IPS-18c (cell line): ENCODE data around the gene TRIM56.
"Not testable (repeated sequence)": the region's sequence is repeated elsewhere in the genome, so short reads cannot be mapped to it uniquely, and the experiment has no call there.

Experiments
- H3K4me3 ChIP-seq: 2 replicates; pipeline ENCODE4 v1.7.0; 2013; ENCODE audit warnings: low read depth, mild to moderate bottlenecking, low read length, moderate library complexity; ENCODE audit not compliant: insufficient read depth
- H3K9me3 ChIP-seq: one replicate; pipeline ENCODE4 v1.6.1; 2013; ENCODE audit warnings: mild to moderate bottlenecking, low read length, moderate library complexity; ENCODE audit not compliant: control insufficient read depth, insufficient read depth

Gene TRIM56

DNA sequence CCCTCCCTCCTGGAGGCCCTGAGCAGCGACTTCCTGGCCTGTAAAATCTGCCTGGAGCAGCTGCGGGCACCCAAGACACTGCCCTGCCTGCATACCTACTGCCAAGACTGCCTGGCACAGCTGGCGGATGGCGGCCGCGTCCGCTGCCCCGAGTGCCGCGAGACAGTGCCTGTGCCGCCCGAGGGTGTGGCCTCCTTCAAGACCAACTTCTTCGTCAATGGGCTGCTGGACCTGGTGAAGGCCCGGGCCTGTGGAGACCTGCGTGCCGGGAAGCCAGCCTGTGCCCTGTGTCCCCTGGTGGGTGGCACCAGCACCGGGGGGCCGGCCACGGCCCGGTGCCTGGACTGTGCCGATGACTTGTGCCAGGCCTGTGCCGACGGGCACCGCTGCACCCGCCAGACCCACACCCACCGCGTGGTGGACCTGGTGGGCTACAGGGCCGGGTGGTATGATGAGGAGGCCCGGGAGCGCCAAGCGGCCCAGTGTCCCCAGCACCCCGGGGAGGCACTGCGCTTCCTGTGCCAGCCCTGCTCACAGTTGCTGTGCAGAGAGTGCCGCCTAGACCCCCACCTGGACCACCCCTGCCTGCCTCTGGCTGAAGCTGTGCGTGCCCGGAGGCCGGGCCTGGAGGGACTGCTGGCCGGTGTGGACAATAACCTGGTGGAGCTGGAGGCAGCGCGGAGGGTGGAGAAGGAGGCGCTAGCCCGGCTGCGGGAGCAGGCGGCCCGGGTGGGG, 2.2 kb downstream of the TRIM56 start:
- Histone ChIP-seq H3K4me3 (no peak overlapping the region), H3K9me3 (no peaks in the 10 kb centered on the region)

DNA sequence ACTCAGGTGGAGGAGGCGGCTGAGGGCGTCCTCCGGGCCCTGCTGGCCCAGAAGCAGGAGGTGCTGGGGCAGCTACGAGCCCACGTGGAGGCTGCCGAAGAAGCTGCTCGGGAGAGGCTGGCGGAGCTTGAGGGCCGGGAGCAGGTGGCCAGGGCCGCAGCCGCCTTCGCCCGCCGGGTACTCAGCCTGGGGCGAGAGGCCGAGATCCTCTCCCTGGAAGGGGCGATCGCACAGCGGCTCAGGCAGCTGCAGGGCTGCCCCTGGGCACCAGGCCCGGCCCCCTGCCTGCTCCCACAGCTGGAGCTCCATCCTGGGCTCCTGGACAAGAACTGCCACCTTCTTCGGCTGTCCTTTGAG, 2.8 kb downstream of the TRIM56 start:
- H3K4me3 ChIP-seq: no peak overlapping the region

DNA sequence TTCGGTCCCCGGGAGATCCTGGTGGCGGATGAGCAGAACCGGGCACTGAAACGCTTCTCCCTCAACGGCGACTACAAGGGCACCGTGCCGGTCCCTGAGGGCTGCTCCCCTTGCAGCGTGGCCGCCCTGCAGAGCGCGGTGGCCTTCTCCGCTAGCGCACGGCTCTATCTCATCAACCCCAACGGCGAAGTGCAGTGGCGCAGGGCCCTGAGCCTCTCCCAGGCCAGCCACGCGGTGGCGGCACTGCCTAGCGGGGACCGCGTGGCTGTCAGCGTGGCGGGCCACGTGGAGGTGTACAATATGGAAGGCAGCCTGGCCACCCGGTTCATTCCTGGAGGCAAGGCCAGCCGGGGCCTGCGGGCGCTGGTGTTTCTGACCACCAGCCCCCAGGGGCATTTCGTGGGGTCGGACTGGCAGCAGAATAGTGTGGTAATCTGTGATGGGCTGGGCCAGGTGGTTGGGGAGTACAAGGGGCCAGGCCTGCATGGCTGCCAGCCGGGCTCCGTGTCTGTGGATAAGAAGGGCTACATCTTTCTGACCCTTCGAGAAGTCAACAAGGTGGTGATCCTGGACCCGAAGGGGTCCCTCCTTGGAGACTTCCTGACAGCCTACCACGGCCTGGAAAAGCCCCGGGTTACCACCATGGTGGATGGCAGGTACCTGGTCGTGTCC, 3.7 kb downstream of the TRIM56 start:
- H3K9me3 ChIP-seq: no peaks in the 10 kb centered on the region
- H3K4me3 ChIP-seq: no peak overlapping the region

More for the DNA sequence above, 2.8 kb downstream of the TRIM56 start:
- no peaks in the 10 kb centered on the region for H3K9me3 ChIP-seq

DNA sequence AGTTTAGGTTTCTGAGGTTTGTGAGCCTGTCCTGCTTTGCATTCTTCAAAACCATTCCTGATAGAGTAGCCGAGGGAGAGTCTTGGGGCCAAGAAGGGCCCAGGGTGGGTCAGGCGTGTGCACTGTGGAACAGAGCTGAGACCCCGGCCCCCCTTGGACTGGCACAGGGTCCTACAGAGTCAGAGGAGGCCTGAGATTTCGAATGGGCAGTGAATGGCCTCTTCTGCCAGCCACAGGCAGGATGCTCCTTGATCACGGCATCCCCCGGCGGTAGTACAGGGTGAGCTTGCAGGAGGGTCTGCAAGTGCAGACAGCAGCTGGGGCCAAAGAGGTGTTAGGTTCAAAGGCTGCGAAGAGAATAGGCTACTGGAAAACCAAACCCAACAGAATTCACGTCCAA, 4.6 kb downstream of the TRIM56 start:
- H3K9me3 ChIP-seq: no peaks in the 10 kb centered on the region
- no peak overlapping the region for H3K4me3 ChIP-seq

DNA sequence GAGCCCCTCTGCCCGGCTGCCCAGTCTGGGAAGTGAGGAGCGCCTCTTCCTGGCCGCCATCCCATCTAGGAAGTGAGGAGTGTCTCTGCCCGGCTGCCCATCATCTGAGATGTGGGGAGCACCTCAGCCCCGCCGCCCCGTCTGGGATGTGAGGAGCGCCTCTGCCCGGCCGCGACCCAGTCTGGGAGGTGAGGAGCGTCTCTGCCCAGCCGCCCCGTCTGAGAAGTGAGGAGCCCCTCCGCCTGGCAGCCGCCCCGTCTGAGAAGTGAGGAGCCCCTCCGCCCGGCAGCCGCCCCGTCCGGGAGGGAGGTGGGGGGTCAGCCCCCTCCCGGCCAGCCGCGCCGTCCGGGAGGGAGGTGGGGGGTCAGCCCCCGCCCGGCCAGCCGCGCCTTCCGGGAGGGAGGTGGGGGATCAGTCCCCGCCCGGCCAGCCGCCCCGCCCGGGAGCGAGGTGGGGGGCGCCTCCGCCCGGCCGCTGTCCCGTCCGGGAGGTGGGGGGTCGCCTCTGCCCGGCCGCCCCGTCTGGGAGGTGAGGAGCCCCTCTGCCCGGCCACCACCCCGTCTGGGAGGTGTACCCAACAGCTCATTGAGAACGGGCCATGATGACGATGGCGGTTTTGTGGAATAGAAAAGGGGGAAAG, 7.1 kb downstream of the TRIM56 start:
- not testable (repeated sequence) for H3K9me3 ChIP-seq, H3K4me3 ChIP-seq

DNA sequence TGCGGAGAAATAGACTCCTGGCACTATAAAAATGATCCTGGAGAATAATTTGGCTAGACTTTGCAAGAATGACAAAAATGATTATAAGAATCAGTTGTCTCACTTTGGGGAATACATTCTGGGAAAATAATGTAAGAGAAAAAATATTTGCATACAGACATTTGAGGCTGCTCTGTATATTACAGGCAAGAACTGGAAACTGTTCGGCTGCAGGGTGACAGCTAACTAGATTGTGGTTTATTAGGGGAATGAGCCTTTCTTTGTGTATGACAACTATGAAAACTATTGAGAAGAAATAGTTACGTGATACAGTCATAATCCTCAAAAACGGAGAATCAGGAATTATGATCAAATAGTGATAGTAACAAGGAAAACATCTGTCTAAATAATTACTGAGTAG, 8.6 kb downstream of the TRIM56 start:
- no peak overlapping the region for H3K4me3 ChIP-seq
- no peaks in the 10 kb centered on the region for H3K9me3 ChIP-seq

GRCh38 chr7:101094376-101094775, 9.1 kb downstream of the TRIM56 start:
- Histone ChIP-seq H3K4me3 (no peak overlapping the region), H3K9me3 (no peaks in the 10 kb centered on the region)

GRCh38 chr7:101094791-101095375, 9.6 kb downstream of the TRIM56 start:
- H3K9me3 ChIP-seq: no peaks in the 10 kb centered on the region
- H3K4me3 ChIP-seq: no peak overlapping the region

GRCh38 chr7:101096331-101096956, 11.2 kb downstream of the TRIM56 start:
- Histone ChIP-seq H3K4me3 (no peak overlapping the region), H3K9me3 (no peaks in the 10 kb centered on the region)

DNA sequence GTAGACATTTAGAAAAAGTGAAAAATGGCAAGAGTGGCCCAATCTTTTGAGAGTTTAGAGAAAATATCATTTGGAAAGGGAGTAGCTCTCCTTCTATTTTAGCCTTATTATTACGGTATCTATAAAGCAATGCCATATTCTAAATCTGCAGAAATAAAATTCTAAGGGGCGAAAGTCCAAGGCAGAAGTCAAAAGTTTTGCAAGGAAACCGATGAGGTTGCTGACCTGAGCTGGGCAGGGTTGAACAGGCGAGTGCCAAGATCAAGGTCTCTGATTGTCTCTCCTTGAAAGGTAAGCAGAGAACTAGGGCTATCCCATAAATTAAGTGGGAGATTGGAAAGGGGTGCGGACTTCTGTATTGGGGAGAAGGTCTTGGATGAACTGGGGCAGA, 11.7 kb downstream of the TRIM56 start:
- Histone ChIP-seq H3K4me3 (no peak overlapping the region), H3K9me3 (no peaks in the 10 kb centered on the region)

GRCh38 chr7:101097561-101097960, 12.3 kb downstream of the TRIM56 start:
- H3K9me3 ChIP-seq: no peaks in the 10 kb centered on the region
- no peak overlapping the region for H3K4me3 ChIP-seq

- H3K9me3 ChIP-seq: no peaks in the 10 kb centered on the region
- peak overlapping the region; percentile 26; the same call in 1 of the 2 replicates for H3K4me3 ChIP-seq
Measured at GRCh38 chr7:101099969-101100781, 14.9 kb downstream of the TRIM56 start.

GRCh38 chr7:101100858-101101847, 15.9 kb downstream of the TRIM56 start:
- Histone ChIP-seq H3K9me3 (no peaks in the 10 kb centered on the region), H3K4me3 (no peak overlapping the region)

DNA sequence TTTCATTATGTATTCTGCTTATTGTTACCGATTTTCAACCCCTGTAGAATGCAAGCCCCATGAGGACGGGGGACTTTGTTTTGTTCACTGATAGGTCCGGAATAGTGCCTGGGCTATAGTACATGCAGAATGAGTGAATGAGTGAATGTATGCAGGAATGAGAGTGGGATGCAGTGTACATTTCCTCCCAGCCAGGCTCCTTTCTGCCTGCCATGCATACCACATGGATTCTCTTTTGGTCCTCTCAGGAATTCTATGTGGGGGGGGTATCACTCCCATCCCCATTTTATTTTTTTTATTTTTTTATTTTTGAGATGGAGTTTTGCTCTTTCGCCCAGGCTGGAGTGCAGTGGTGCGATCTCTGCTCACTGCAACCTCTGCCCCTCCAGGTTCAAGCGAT, 16.7 kb downstream of the TRIM56 start:
- Histone ChIP-seq H3K4me3 (no peak overlapping the region), H3K9me3 (no peaks in the 10 kb centered on the region)

DNA sequence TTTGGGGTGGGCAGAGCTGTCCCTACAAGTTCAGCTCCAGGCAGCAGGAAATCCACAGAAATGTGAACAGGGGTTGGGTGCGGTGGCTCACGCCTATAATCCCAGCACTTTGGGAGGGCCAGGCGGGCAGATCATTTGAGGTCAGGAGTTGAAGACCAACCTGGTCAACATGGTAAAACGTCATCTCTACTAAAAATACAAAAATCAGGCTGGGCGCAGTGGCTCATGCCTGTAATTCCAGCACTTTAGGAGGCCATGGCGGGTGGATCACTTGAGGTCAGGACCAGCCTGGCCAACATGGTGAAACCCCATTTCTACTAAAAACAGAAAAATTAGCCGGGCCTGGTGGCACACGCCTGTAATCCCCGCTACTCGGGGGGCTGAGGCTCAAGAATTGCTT, 18.4 kb downstream of the TRIM56 start:
- not testable (repeated sequence) for H3K4me3 ChIP-seq, H3K9me3 ChIP-seq

GRCh38 chr7:101104193-101104713, 19.0 kb downstream of the TRIM56 start:
- H3K9me3 ChIP-seq: no peaks in the 10 kb centered on the region
- H3K4me3 ChIP-seq: no peak overlapping the region
